Nephron (organoid): Measurements from ENCODE around the gene PTPRN2.

Experiments used
- H3K27ac Mint-ChIP-seq, 3 experiments: 2 replicates each; pipeline ENCODE4 v1.8.0; 2020; ENCODE audit warnings: mixed read lengths in 3 of 3, mild to moderate bottlenecking in 2 of 3, moderate library complexity in 1 of 3
- H3K27me3 Mint-ChIP-seq: 2 replicates; pipeline ENCODE4 v1.8.0; 2021; ENCODE audit warnings: low read depth, mild to moderate bottlenecking, moderate library complexity, mixed read lengths
- H3K36me3 Mint-ChIP-seq: 2 replicates; pipeline ENCODE4 v1.8.0; 2020; ENCODE audit warnings: low read depth, mixed read lengths
- H3K4me1 Mint-ChIP-seq: 2 replicates; pipeline ENCODE4 v1.8.0; 2020; ENCODE audit warnings: mixed read lengths
- H3K4me3 Mint-ChIP-seq, 3 experiments: 2 replicates each; pipeline ENCODE4 v1.8.0; 2020; ENCODE audit warnings: mild to moderate bottlenecking in 3 of 3, mixed read lengths in 3 of 3, moderate library complexity in 2 of 3
- H3K9me3 Mint-ChIP-seq: 2 replicates; pipeline ENCODE4 v1.8.0; 2020; ENCODE audit warnings: mixed read lengths
- TF ChIP-seq, protein P1 (sequence below), 3 experiments: fragments of 200-600 bp; sonication (generic); IDR thresholded peaks; one replicate each; pipeline ENCODE4 v1.5.0; 2021; ENCODE audit warnings: antibody characterized with exemption in 3 of 3; ENCODE audit not compliant: unreplicated experiment in 3 of 3

PTPRN2 gene

GRCh38 chr7:157766098-157766497, 821.5 kb downstream of the PTPRN2 start:
- no peaks in the 10 kb centered on the region for H3K4me1 Mint-ChIP-seq
- no peaks in the 10 kb centered on the region for H3K36me3 Mint-ChIP-seq
- no peak overlapping the region for H3K27ac Mint-ChIP-seq
- peaks cover 30% of the 10 kb centered on the region for H3K9me3 Mint-ChIP-seq
- TF ChIP-seq, protein P1, sequence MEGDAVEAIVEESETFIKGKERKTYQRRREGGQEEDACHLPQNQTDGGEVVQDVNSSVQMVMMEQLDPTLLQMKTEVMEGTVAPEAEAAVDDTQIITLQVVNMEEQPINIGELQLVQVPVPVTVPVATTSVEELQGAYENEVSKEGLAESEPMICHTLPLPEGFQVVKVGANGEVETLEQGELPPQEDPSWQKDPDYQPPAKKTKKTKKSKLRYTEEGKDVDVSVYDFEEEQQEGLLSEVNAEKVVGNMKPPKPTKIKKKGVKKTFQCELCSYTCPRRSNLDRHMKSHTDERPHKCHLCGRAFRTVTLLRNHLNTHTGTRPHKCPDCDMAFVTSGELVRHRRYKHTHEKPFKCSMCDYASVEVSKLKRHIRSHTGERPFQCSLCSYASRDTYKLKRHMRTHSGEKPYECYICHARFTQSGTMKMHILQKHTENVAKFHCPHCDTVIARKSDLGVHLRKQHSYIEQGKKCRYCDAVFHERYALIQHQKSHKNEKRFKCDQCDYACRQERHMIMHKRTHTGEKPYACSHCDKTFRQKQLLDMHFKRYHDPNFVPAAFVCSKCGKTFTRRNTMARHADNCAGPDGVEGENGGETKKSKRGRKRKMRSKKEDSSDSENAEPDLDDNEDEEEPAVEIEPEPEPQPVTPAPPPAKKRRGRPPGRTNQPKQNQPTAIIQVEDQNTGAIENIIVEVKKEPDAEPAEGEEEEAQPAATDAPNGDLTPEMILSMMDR (IDR thresholded peaks at IDR 0.05; ENCODE audit: unreplicated experiment in 3 of 3), result no peak
- H3K27me3 Mint-ChIP-seq, result peaks cover 27% of the 10 kb centered on the region
- H3K4me3 Mint-ChIP-seq, result no peak overlapping the region

- H3K9me3 Mint-ChIP-seq, result peaks cover 30% of the 10 kb centered on the region
- no peak overlapping the region for H3K27ac Mint-ChIP-seq
- H3K27me3 Mint-ChIP-seq, result peaks cover 36% of the 10 kb centered on the region
- H3K36me3 Mint-ChIP-seq, result no peaks in the 10 kb centered on the region
- H3K4me3 Mint-ChIP-seq, result no peak overlapping the region
- TF ChIP-seq, protein P1 (IDR thresholded peaks at IDR 0.05; ENCODE audit: unreplicated experiment in 3 of 3), result no peak
- no peaks in the 10 kb centered on the region for H3K4me1 Mint-ChIP-seq
These were observed 822.6 kb downstream of the PTPRN2 start for GRCh38 chr7:157764946-157765537.

DNA sequence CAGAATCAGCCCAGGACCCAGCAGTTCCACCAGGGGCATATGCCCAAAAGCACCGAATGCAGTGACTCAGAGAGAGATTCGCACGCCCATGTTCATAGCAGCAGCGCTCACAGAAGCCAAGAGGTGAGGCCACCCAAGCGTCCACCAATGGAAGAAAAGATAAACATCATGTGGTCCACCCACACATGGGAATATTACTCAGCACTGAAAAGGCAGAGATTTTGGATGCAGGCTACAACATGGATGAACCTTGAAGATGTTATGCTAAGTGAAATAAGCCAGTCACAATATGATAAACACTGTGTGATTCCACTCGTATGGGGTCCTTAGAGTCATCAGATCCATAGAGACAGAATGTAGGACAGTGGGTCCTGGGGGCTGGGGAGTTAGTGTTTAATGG, 823.4 kb downstream of the PTPRN2 start:
- TF ChIP-seq, protein P1 (IDR thresholded peaks at IDR 0.05; ENCODE audit: unreplicated experiment in 3 of 3), result no peak
- Mint-ChIP-seq H3K4me3 (no peak overlapping the region), H3K27me3 (peaks cover 32% of the 10 kb centered on the region), H3K36me3 (no peaks in the 10 kb centered on the region), H3K9me3 (peaks cover 30% of the 10 kb centered on the region), H3K27ac (no peak overlapping the region), H3K4me1 (no peaks in the 10 kb centered on the region)

DNA sequence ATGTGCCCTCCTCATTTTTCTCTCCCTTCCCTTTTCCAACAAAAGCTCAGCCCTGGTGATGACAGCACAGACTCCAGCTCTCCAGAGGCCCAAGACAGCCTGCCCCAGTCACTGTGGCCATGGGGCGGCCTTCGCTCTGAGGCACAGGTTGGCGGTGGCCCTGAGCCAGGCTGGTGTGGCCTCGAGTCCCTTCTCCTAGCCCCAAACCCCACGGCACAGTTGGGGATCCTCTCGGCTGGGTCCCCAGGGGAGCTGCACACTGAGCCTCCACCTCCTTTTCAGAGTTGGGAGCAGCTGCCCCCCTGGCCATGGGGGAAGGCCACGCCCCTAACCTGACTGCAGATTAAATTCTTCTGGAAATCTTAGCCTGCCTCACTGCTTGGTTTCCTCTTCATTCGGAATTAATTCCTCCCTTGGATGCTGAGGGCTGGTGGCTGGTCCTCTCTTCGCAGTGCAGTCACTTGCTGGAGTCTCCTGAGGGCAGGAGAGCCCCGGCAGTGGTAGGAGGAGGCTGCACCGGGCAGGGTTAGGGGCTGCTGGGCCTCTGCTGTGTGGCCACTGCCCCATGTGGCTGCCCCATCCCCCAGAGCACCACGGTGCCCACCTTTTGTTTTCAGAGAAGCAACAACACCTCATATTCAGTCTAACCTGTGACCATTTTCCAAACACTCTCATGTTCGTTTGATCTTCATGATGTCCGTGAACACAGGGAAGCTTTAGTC, 824.2 kb downstream of the PTPRN2 start:
- H3K27me3 Mint-ChIP-seq, result peaks cover 35% of the 10 kb centered on the region
- no peaks in the 10 kb centered on the region for H3K36me3 Mint-ChIP-seq
- H3K4me3 Mint-ChIP-seq, result no peak overlapping the region
- H3K4me1 Mint-ChIP-seq, result no peaks in the 10 kb centered on the region
- TF ChIP-seq, protein P1 (IDR thresholded peaks at IDR 0.05; ENCODE audit: unreplicated experiment in 3 of 3), result no peak
- no peak overlapping the region for H3K27ac Mint-ChIP-seq
- peaks cover 30% of the 10 kb centered on the region for H3K9me3 Mint-ChIP-seq

- TF ChIP-seq, protein P1 (IDR thresholded peaks at IDR 0.05; ENCODE audit: unreplicated experiment in 3 of 3), result no peak
- no peaks in the 10 kb centered on the region for H3K4me1 Mint-ChIP-seq
These were observed 824.8 kb downstream of the PTPRN2 start for GRCh38 chr7:157762824-157763223.

More at GRCh38 chr7:157762824-157763223, 824.8 kb downstream of the PTPRN2 start:
- Mint-ChIP-seq H3K27me3 (peaks cover 31% of the 10 kb centered on the region), H3K36me3 (no peaks in the 10 kb centered on the region), H3K9me3 (peaks cover 30% of the 10 kb centered on the region), H3K27ac (no peak overlapping the region), H3K4me3 (no peak overlapping the region)
